ENCODE results near the gene SCAMP2. TPM values are rescaled to one million over a fixed set of nuclear protein-coding genes. Genes with fewer than 3 reads are reported as not detected.

Gene SCAMP2
- total and polyA plus RNA-seq, 2 donors (not counting 1 experiment from before 2014, with no cell fraction given) = 85.1 to 105 TPM

DNA sequence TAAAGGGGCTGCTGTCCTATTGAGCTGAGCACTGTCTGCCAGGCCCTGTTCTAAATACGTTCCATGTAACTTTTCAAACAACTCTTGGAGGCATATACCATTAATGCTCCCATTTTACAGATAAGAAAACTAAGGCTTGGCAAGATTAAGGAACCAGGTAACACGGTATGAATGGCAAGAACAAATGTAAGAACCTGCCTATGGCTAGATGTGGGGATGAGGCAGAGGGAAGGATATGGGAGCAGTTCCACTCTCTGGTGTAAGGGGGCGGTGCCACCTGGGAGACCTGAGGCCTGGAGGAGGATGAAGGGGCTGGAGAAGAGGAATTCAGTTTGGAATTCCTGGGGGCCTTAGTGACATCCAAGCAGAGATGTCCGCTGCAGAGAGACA is 64.3 kb downstream of the SCAMP2 start:
- CTCF ChIA-PET = interaction anchor here (1.0 to 37.1 kb wide), 3 partner anchors 9 to 29 kb away, joined by 4 to 2548 read pairs (median 5); partner anchors contain the start of gene CSK
- no peak overlapping the region for H3K4me3 Mint-ChIP-seq

More for the DNA sequence above, 64.3 kb downstream of the SCAMP2 start:
- DNase-seq = no peak
- ATAC-seq (ENCODE audit: low read depth) = no peak
- POLR2A ChIA-PET = interaction anchor here (0.6 to 1.2 kb wide), 2 partner anchors 39 to 50 kb away, joined by 4 to 8 read pairs; no protein-coding TSS in a partner anchor
- peak overlapping the region in 1 of 2 donors; percentile 41 for H3K27ac ChIP-seq (ENCODE audit: low read length in 2 of 2)
- H3K4me1 ChIP-seq (ENCODE audit: control insufficient read depth in 2 of 2, insufficient read depth in 2 of 2, low read length in 2 of 2) = peaks cover 16 to 24% of the 10 kb centered on the region in 2 donors
- H2AFZ ChIP-seq (ENCODE audit: insufficient read depth, low read depth, low read length, poor library complexity, severe bottlenecking) = no peak overlapping the region
- H3K79me2 ChIP-seq (ENCODE audit: control insufficient read depth, insufficient read depth, low read length) = peaks cover 4% of the 10 kb centered on the region
- TF ChIP-seq, protein P1, sequence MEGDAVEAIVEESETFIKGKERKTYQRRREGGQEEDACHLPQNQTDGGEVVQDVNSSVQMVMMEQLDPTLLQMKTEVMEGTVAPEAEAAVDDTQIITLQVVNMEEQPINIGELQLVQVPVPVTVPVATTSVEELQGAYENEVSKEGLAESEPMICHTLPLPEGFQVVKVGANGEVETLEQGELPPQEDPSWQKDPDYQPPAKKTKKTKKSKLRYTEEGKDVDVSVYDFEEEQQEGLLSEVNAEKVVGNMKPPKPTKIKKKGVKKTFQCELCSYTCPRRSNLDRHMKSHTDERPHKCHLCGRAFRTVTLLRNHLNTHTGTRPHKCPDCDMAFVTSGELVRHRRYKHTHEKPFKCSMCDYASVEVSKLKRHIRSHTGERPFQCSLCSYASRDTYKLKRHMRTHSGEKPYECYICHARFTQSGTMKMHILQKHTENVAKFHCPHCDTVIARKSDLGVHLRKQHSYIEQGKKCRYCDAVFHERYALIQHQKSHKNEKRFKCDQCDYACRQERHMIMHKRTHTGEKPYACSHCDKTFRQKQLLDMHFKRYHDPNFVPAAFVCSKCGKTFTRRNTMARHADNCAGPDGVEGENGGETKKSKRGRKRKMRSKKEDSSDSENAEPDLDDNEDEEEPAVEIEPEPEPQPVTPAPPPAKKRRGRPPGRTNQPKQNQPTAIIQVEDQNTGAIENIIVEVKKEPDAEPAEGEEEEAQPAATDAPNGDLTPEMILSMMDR (IDR thresholded peaks at IDR 0.05) = no peak
- TF ChIP-seq EZH2 (IDR thresholded peaks at IDR 0.05; ENCODE audit: borderline replicate concordance, insufficient read depth, low read depth, low read length, poor library complexity, severe bottlenecking) = no peak
- no peak overlapping the region for H3K9ac ChIP-seq (ENCODE audit: low read length)
- no peaks in the 10 kb centered on the region for H3K27me3 Mint-ChIP-seq
- no peaks in the 10 kb centered on the region for H3K9me3 Mint-ChIP-seq (ENCODE audit: insufficient read depth)
- peak overlapping the region; percentile 66 for H3K27ac Mint-ChIP-seq
- no peaks in the 10 kb centered on the region for H3K9me3 ChIP-seq (ENCODE audit: control extremely low read depth in 1 of 3, control insufficient read depth in 2 of 3, insufficient read depth in 1 of 3, low read length in 2 of 3)
- peaks cover 30% of the 10 kb centered on the region for H3K4me1 Mint-ChIP-seq
- H3K4me2 ChIP-seq (replicated peaks; ENCODE audit: low read depth, low read length, poor library complexity, severe bottlenecking) = no peak overlapping the region
- intact Hi-C loops (cut with micrococcal nuclease) = no loop called here
- WGBS (ENCODE audit: insufficient coverage) = 64% methylated on average over 3 of the region's 4 CpGs
- H3K27me3 ChIP-seq (replicated peaks in 1 of 4; ENCODE audit: control extremely low read depth in 1 of 4, control insufficient read depth in 3 of 4, insufficient read depth in 4 of 4, low read length in 3 of 4) = no peaks in the 10 kb centered on the region
- H4K20me1 ChIP-seq (ENCODE audit: control insufficient read depth, insufficient read depth, low read length, poor library complexity, severe bottlenecking) = peaks cover 14% of the 10 kb centered on the region
- no peak overlapping the region for H3K4me3 ChIP-seq (ENCODE audit: control extremely low read depth in 1 of 5, extremely low read depth in 1 of 5, insufficient read depth in 1 of 5, low read depth in 2 of 5, low read length in 4 of 5)
- peaks cover 0 to under 1% of the 10 kb centered on the region in 2 experiments for H3K36me3 ChIP-seq (replicated peaks in 1 of 2; ENCODE audit: control extremely low read depth in 1 of 2, control insufficient read depth in 1 of 2, extremely low read depth in 1 of 2, insufficient read depth in 2 of 2, low read length in 1 of 2)

Data from B cell (primary cell).